Osteoblast (primary cell): ENCODE data around the gene SEZ6L. TPM values are rescaled to one million over a fixed set of nuclear protein-coding genes. Genes with fewer than 3 reads are reported as not detected.

Experiments
- DNase-seq: peaks from one replicate; pipeline ENCODE4 v3.0.0; 2011; ENCODE audit warnings: low spot score, mixed read lengths; ENCODE audit not compliant: insufficient read length; ENCODE audit errors: missing footprints
- H2AFZ ChIP-seq: 2 replicates; pipeline ENCODE4 v1.6.0; 2011; ENCODE audit warnings: mild to moderate bottlenecking, low read length
- H3K27ac ChIP-seq: 2 replicates; pipeline ENCODE4 v1.5.1; 2011; ENCODE audit warnings: mild to moderate bottlenecking, low read depth, low read length, moderate library complexity
- H3K27me3 ChIP-seq: 2 replicates; pipeline ENCODE4 v1.6.0; 2012; ENCODE audit warnings: mild to moderate bottlenecking, control low read depth, inconsistent platforms, low read length, moderate library complexity; ENCODE audit not compliant: insufficient read depth
- H3K36me3 ChIP-seq: 2 replicates; pipeline ENCODE4 v1.5.1; 2011; ENCODE audit warnings: mild to moderate bottlenecking, low read length, control low read depth, moderate library complexity; ENCODE audit not compliant: insufficient read depth
- H3K4me1 ChIP-seq: 2 replicates; pipeline ENCODE4 v1.5.1; 2011; ENCODE audit warnings: mild to moderate bottlenecking, low read length, control low read depth, moderate library complexity; ENCODE audit not compliant: insufficient read depth
- H3K4me2 ChIP-seq: 2 replicates; pipeline ENCODE4 v1.6.0; 2011; ENCODE audit warnings: mild to moderate bottlenecking, low read length; ENCODE audit not compliant: insufficient read depth
- H3K4me3 ChIP-seq: fragments of 200-600 bp; sonication (generic); 3 replicates; pipeline ENCODE4 v1.5.1; 2012; ENCODE audit warnings: mild to moderate bottlenecking, low read length, inconsistent platforms; ENCODE audit not compliant: insufficient read depth
- H3K79me2 ChIP-seq: 2 replicates; pipeline ENCODE4 v1.6.0; 2012; ENCODE audit warnings: mild to moderate bottlenecking, low read length, control low read depth, inconsistent platforms; ENCODE audit not compliant: insufficient read depth
- H3K9me3 ChIP-seq: 2 replicates; pipeline ENCODE4 v1.5.1; 2011; ENCODE audit warnings: low read depth, low read length, control low read depth
- H4K20me1 ChIP-seq: 2 replicates; pipeline ENCODE4 v1.6.0; 2012; ENCODE audit warnings: mild to moderate bottlenecking, low read length, control low read depth; ENCODE audit not compliant: insufficient read depth
- CTCF ChIP-seq: IDR thresholded peaks from 2 replicates; pipeline ENCODE4 v1.5.1; 2011; ENCODE audit warnings: mild to moderate bottlenecking, low read depth, low read length, moderate library complexity; ENCODE audit errors: extremely low read depth
- total RNA-seq: library from RNA; depleted of rRNA; stranded (reverse); fragments of >200 nt; gene quantifications from 2 replicates; pipeline ENCODE4 v1.2.3, GENCODE V29; 2012

SEZ6L gene
- total RNA-seq, 1 donor, result not detected

GRCh38 chr22:26269572-26269971 lies 100.3 kb downstream of the SEZ6L start:
- Histone ChIP-seq H3K27me3 (peaks cover under 1% of the 10 kb centered on the region), H3K79me2 (no peaks in the 10 kb centered on the region), H3K27ac (no peak overlapping the region), H3K4me3 (no peak overlapping the region), H3K36me3 (no peaks in the 10 kb centered on the region), H3K4me1 (no peaks in the 10 kb centered on the region), H4K20me1 (no peaks in the 10 kb centered on the region), H3K9me3 (no peaks in the 10 kb centered on the region), H3K4me2 (no peak overlapping the region), H2AFZ (no peak overlapping the region)
- no peak for DNase-seq
- no peak for TF ChIP-seq CTCF

- Histone ChIP-seq H3K4me2 (no peak overlapping the region), H3K36me3 (no peaks in the 10 kb centered on the region), H2AFZ (no peak overlapping the region), H3K79me2 (no peaks in the 10 kb centered on the region), H3K4me1 (no peaks in the 10 kb centered on the region), H3K9me3 (no peaks in the 10 kb centered on the region), H3K4me3 (no peak overlapping the region), H3K27ac (no peak overlapping the region), H3K27me3 (no peaks in the 10 kb centered on the region), H4K20me1 (no peaks in the 10 kb centered on the region)
- no peak for DNase-seq
- TF ChIP-seq CTCF, result no peak
Observed at GRCh38 chr22:26271427-26271826, 102.2 kb downstream of the SEZ6L start.

- Histone ChIP-seq H3K27me3 (peaks cover 4% of the 10 kb centered on the region), H3K9me3 (no peaks in the 10 kb centered on the region), H3K4me1 (no peaks in the 10 kb centered on the region), H3K27ac (no peak overlapping the region), H3K36me3 (no peaks in the 10 kb centered on the region), H3K4me2 (no peak overlapping the region), H4K20me1 (no peaks in the 10 kb centered on the region), H3K79me2 (no peaks in the 10 kb centered on the region), H3K4me3 (no peak overlapping the region), H2AFZ (no peak overlapping the region)
- no peak for TF ChIP-seq CTCF
- DNase-seq, result no peak
Observed at GRCh38 chr22:26273011-26273675, 103.9 kb downstream of the SEZ6L start.

DNA sequence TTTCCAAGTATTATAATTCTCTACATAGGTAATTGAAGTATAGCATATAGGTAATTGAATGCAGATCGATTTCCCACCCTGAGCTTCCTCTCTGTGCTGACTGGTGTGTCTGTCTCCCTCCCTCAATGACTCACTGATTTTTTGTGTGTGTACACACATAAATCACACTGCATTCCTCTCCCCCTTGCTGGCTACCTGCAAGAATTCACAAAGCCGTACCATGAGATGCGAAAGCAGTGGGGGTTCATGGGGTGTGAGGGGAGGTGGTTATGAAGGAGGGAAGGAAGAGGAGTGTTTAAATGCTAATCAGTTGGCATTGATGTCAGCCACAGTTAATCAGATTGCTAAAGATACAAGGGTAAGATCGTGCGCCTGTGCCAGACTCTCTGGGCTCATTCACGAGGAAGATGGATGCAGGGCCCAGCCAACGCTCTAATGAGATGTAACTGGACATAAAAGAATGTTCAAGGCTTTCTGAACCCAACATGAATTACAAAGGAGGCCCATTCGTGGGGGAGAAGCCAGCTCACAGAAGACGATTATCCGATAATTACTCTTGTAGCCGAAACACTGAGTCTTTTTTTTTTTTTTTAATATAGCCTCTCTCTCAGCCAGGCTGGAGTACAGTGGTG lies 107.4 kb downstream of the SEZ6L start:
- peaks cover 4% of the 10 kb centered on the region for H3K27me3 ChIP-seq
- no peak for TF ChIP-seq CTCF
- H3K79me2 ChIP-seq, result no peaks in the 10 kb centered on the region
- no peak for DNase-seq
- H3K27ac ChIP-seq, result no peak overlapping the region
- no peaks in the 10 kb centered on the region for H3K9me3 ChIP-seq
- no peak overlapping the region for H3K4me3 ChIP-seq
- H3K4me1 ChIP-seq, result no peaks in the 10 kb centered on the region
- no peak overlapping the region for H2AFZ ChIP-seq
- no peaks in the 10 kb centered on the region for H3K36me3 ChIP-seq
- no peak overlapping the region for H3K4me2 ChIP-seq
- H4K20me1 ChIP-seq, result no peaks in the 10 kb centered on the region
